BLaER1 (cell line): Measurements from ENCODE around the gene INTS6L.
"Not testable (repeated sequence)": the region's sequence is repeated elsewhere in the genome, so short reads cannot be mapped to it uniquely, and the experiment has no call there.

Source experiments
- H3K27ac ChIP-seq: shearing (Covaris generic); formaldehyde crosslinking; 2 replicates; pipeline ENCODE4 v1.8.1; 2022
- H3K27me3 ChIP-seq: shearing (Covaris generic); formaldehyde crosslinking; 2 replicates; pipeline ENCODE4 v1.8.1; 2022
- H3K36me3 ChIP-seq: shearing (Covaris generic); formaldehyde crosslinking; 2 replicates; pipeline ENCODE4 v1.8.1; 2022
- H3K4me1 ChIP-seq: shearing (Covaris generic); formaldehyde crosslinking; 2 replicates; pipeline ENCODE4 v1.8.1; 2022
- H3K4me2 ChIP-seq: shearing (Covaris generic); formaldehyde crosslinking; 2 replicates; pipeline ENCODE4 v1.8.1; 2022
- H3K4me3 ChIP-seq: shearing (Covaris generic); formaldehyde crosslinking; 2 replicates; pipeline ENCODE4 v1.8.1; 2022
- H3K9ac ChIP-seq: shearing (Covaris generic); formaldehyde crosslinking; 2 replicates; pipeline ENCODE4 v1.8.1; 2022
- H3K9me3 ChIP-seq: shearing (Covaris generic); formaldehyde crosslinking; 2 replicates; pipeline ENCODE4 v1.8.1; 2022
- H4K20me1 ChIP-seq: shearing (Covaris generic); formaldehyde crosslinking; 2 replicates; pipeline ENCODE4 v1.8.1; 2022
- Cebpa-rat ChIP-seq: shearing (Covaris generic); IDR thresholded peaks from 2 replicates; pipeline ENCODE4 v1.8.1; 2022

INTS6L gene

DNA sequence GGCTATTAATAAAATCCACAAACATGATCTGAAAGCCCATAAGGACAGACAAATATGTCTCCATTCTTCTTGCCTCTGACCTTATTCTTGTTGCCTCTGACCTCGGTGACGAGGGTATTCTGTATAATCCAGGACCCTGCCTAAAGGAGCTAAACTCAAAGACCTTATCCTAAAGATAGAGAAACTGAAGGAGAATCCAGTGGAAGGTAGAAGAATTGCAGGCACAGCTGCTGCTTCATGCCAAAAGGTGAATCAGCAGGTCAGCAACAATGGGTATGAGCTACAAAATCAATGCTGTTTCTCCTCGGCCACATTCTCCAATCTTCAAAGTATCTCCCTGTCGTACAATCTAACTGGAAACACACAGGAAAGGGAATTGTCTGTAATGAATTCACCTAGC lies 71.4 kb downstream of the INTS6L start:
- Histone ChIP-seq H3K27me3 (peaks cover 71% of the 10 kb centered on the region), H3K9ac (no peak overlapping the region), H3K36me3 (no peaks in the 10 kb centered on the region), H3K4me3 (no peak overlapping the region), H3K4me1 (0 out of 2 replicates have a peak, but pooled peaks cover 4% of the 10 kb centered on the region), H3K9me3 (no peaks in the 10 kb centered on the region), H3K27ac (no peak overlapping the region), H4K20me1 (no peaks in the 10 kb centered on the region), H3K4me2 (no peak overlapping the region)
- no peak for TF ChIP-seq Cebpa-rat

DNA sequence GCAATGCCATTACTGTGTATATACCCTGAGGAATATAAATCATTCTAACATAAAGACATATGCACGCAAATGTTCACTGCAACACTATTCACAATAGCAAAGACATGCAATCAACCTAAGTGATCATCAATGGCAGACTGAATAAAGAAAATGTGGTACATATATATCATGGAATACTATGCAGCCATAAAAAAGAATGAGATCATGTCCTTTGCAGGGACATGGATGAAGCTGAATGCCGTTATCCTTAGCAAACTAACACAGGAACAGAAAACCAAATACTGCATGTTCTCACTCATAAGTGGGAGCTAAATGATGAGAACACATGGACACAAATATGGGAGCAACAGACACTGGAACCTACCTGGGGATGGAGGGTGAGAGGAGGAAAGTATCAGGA lies 73.6 kb downstream of the INTS6L start:
- not testable (repeated sequence) for H3K36me3 ChIP-seq, H3K9me3 ChIP-seq, H3K9ac ChIP-seq, H4K20me1 ChIP-seq, H3K4me1 ChIP-seq, H3K4me2 ChIP-seq, H3K27ac ChIP-seq, H3K4me3 ChIP-seq
- H3K27me3 ChIP-seq: peaks cover 56% of the 10 kb centered on the region

DNA sequence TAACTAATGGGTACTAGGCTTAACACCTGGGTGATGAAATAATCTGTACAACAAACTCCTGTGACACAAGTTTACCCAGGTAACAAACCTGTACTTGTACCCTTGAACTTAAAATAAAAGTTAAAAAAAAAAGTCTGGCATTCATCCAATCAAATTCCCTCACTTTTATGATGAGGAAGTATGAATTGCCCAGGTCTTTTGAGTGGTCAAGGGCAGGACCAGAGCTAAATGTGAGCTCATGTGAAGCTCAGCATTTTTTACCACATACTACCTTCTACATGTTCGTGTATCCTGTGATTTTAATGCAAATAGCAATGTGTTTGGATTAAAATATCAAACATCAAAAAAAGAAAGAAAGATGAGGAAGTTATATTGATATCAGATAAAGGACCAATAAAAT lies 74.0 kb downstream of the INTS6L start:
- not testable (repeated sequence) for H4K20me1 ChIP-seq, H3K4me2 ChIP-seq, H3K9ac ChIP-seq, H3K9me3 ChIP-seq, H3K4me1 ChIP-seq, H3K4me3 ChIP-seq, H3K27ac ChIP-seq, H3K36me3 ChIP-seq
- peaks cover 52% of the 10 kb centered on the region for H3K27me3 ChIP-seq

DNA sequence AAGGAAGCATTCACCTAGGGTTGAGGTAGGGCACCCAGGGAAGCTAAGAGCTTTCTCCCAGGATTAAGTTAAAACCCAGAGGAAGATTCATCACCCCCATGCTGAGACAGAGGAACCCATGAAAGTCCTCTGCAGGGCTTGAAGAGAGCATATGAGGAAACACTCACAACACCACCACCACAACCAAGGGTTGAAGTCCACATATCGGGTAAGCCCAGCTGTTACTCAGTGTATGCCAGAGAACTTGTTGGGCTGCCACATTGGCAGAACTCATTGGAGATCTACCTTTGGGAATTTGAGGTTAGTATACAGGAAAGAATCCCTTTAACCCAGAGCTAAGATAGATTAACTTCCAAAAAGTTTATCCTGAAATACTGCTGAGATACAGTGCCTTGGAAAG lies 75.1 kb downstream of the INTS6L start:
- no peak for TF ChIP-seq Cebpa-rat
- Histone ChIP-seq H4K20me1 (no peaks in the 10 kb centered on the region), H3K27me3 (peaks cover 45% of the 10 kb centered on the region), H3K9ac (no peak overlapping the region), H3K4me1 (0 out of 2 replicates have a peak, but pooled peaks cover 4% of the 10 kb centered on the region), H3K4me2 (no peak overlapping the region), H3K36me3 (no peaks in the 10 kb centered on the region), H3K4me3 (no peak overlapping the region), H3K9me3 (no peaks in the 10 kb centered on the region), H3K27ac (no peak overlapping the region)

DNA sequence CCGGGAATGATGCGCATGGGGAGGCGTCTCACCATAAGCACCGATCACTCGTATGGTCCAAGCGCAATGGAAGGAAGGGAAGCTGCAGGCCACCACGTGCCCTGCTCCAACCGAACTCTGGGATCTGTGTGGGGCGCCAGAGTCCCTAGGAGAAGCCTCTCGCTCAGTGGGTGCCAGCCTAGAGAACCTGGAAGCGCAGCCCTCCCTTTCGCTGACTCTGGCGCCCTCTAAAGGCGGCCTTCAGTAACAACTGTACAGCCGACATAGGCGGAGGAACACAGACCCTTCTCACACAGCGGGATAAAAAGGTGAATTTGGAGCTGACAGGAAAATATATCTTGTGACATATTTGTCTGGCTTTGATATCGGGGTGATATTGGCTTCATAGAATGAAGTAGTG lies 76.0 kb downstream of the INTS6L start:
- no peaks in the 10 kb centered on the region for H3K36me3 ChIP-seq
- no peaks in the 10 kb centered on the region for H4K20me1 ChIP-seq
- TF ChIP-seq Cebpa-rat: no peak
- H3K27ac ChIP-seq: no peak overlapping the region
- H3K4me3 ChIP-seq: no peak overlapping the region
- 0 out of 2 replicates have a peak, but pooled peaks cover 3% of the 10 kb centered on the region for H3K4me1 ChIP-seq
- peaks cover 41% of the 10 kb centered on the region for H3K27me3 ChIP-seq
- H3K9me3 ChIP-seq: no peaks in the 10 kb centered on the region
- no peak overlapping the region for H3K9ac ChIP-seq
- no peak overlapping the region for H3K4me2 ChIP-seq

DNA sequence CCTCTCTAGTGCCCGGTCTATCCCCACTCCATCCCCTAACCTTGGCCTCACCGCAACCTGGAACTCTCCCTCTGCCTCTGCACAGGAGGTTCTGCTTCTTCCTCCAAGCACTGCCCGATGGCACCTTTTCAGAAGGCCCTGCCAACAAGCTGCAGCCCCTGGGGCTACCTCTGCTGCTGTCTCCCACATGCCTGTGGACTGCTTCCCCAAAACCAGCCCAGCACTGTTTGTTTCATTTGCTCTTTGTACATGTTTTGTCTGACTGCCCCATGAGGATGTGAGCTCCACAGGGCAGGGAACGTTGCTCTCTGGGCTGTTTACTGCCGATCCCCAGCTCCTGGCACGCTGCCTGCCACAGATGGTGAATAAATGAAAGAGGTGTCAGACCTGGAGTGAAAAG lies 85.4 kb downstream of the INTS6L start:
- no peak overlapping the region for H3K27ac ChIP-seq
- H3K9ac ChIP-seq: no peak overlapping the region
- H3K4me3 ChIP-seq: no peak overlapping the region
- H3K9me3 ChIP-seq: no peaks in the 10 kb centered on the region
- H4K20me1 ChIP-seq: no peaks in the 10 kb centered on the region
- no peaks in the 10 kb centered on the region for H3K4me1 ChIP-seq
- H3K27me3 ChIP-seq: peaks cover 62% of the 10 kb centered on the region
- TF ChIP-seq Cebpa-rat: no peak
- H3K4me2 ChIP-seq: no peak overlapping the region
- H3K36me3 ChIP-seq: no peaks in the 10 kb centered on the region

DNA sequence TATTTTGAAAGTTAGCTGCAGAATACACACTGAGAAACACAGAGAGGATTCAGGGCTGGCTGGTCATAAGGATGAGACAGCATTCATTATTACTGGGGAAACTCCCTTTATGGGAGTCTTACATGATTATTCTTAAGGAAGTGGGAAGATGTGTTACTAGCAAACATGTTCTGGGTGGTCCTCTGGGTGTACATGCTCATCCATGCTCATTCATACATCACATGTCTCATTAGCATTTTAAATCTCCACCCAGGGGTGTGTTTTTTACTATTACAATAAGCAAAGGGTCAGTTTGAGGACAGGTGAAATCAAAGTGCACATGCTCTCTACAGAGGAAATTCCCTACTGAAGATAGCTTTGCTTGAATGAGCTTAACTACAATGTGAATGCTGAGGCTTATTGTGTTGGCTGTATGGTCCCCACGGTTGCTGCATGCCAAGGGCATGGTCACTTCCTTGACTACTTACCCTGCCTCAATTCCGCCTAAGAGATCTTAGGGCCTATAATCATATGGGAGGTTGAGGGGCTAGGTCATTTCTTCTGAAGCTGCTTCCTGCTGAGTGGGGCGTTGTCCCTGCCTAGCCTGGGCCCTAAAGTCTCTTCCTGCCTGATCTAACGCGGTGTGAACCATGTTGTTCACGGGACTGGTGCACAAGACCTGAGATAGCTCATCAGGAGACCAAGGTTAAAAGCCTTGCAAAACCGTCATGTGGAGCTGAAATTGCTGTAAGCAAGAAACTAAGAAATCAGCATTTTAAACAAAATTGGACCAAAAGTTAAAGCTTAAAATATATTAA lies 104.1 kb downstream of the INTS6L start:
- not testable (repeated sequence) for H3K4me2 ChIP-seq, H4K20me1 ChIP-seq, H3K36me3 ChIP-seq, H3K4me3 ChIP-seq, H3K9ac ChIP-seq, H3K4me1 ChIP-seq, H3K27ac ChIP-seq, H3K9me3 ChIP-seq
- peaks cover 38% of the 10 kb centered on the region for H3K27me3 ChIP-seq

DNA sequence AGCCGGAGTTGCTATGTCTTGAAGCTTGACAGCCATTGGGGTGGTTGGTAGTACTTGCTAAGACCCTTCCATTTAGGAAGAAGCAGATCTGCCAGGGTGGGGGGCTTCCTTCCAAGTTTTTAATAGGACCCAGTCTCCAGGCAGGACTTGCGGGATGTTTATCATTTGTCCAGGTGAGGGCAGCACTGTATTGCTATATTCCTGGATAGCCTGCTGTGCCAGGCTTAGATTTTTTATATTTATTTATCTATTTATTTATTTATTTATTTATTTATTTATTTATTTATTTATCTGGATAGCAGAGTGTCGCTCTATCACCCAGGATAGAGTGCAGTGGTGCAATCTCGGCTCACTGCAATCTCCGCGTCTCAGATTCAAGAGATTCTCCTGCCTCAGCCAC lies 105.5 kb downstream of the INTS6L start:
- Histone ChIP-seq H4K20me1 (no peaks in the 10 kb centered on the region; the same call in 1 of the 2 replicates), H3K9ac (no peak overlapping the region), H3K4me2 (no peak overlapping the region), H3K9me3 (no peaks in the 10 kb centered on the region), H3K4me1 (no peaks in the 10 kb centered on the region), H3K27ac (no peak overlapping the region), H3K4me3 (no peak overlapping the region), H3K36me3 (no peaks in the 10 kb centered on the region), H3K27me3 (peaks cover 52% of the 10 kb centered on the region)
- no peak for TF ChIP-seq Cebpa-rat

DNA sequence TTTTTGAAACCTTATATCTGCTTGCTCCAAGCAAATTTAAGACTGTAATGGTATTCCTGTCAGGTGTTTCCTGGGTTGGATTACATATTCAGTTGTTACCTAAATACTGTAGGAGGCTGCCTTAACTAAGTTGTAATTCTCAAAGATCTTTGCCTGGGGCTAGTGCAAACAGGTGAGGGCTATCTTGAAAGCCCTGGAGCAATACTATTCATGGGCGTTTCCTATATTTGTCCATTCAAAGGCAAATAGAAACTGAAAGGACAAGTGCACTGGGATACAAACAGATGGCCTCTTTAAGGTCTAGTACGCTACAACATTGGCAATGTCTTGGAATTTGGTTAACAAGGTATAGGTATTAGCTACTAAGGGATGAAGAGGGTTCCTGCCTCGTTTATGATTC lies 108.9 kb downstream of the INTS6L start:
- Histone ChIP-seq H3K4me2 (no peak overlapping the region), H4K20me1 (no peaks in the 10 kb centered on the region; the same call in 1 of the 2 replicates), H3K4me3 (no peak overlapping the region), H3K36me3 (no peaks in the 10 kb centered on the region), H3K9me3 (no peaks in the 10 kb centered on the region), H3K27ac (no peak overlapping the region), H3K4me1 (no peaks in the 10 kb centered on the region), H3K27me3 (peaks cover 85% of the 10 kb centered on the region), H3K9ac (no peak overlapping the region)
- no peak for TF ChIP-seq Cebpa-rat
